GM12878 (cell line): Measurements from ENCODE around the gene YY1. TPM values are rescaled to one million over a fixed set of nuclear protein-coding genes. Genes with fewer than 3 reads are reported as not detected.

Experiments used
- ATAC-seq: fragments of 200-7000 bp; cut with Tn5 transposase; 3 replicates; pipeline ENCODE4 v1.9.1; 2020; ENCODE audit warnings: mild to moderate bottlenecking, moderate library complexity
- BruUV-seq: library from RNA; stranded (reverse); fragments of 400-500 nt; replicated peaks from 2 replicates; lab custom pipeline; 2021; lab: Mats Ljungman, UMichigan
- CTCF ChIA-PET: fragments of 300-600 bp; sonication (Branson Sonifier 250); formaldehyde crosslinking; extraction: SDS; loops from one replicate; lab custom pipeline; 2021; ENCODE audit warnings: inconsistent platforms; lab: Yijun Ruan, JAX
- POLR2A ChIA-PET: fragments of 350-600 bp; formaldehyde crosslinking; extraction: SDS; loops from one replicate; lab custom pipeline; 2021; ENCODE audit warnings: inconsistent platforms; lab: Charles Lee
- RAD21 ChIA-PET: fragments of 300-600 bp; sonication (Branson Sonifier 250); formaldehyde crosslinking; loops from one replicate; lab custom pipeline; 2023; ENCODE audit warnings: antibody characterized with exemption; ENCODE audit not compliant: unreplicated experiment; lab: Charles Lee
- SMC1A ChIA-PET: fragments of 300-600 bp; sonication (Branson Sonifier 250); formaldehyde crosslinking; loops from one replicate; lab custom pipeline; 2023; ENCODE audit not compliant: unreplicated experiment, uncharacterized antibody; lab: Charles Lee
- DNase-seq: peaks from one replicate; pipeline ENCODE4 v3.0.0-alpha.2; 2011; ENCODE audit warnings: low read depth, low spot score
- FAIRE-seq: peaks from 3 replicates; lab custom pipeline; 2011; peaks lifted over from hg19 to GRCh38; lab: Jason Lieb, UNC
- H2AFZ ChIP-seq: 2 replicates; pipeline ENCODE4 v1.6.0; 2011; ENCODE audit warnings: low read depth, low read length, control low read depth; ENCODE audit not compliant: control insufficient read depth
- H3K27ac ChIP-seq: 2 replicates; pipeline ENCODE4 v1.5.1; 2011; ENCODE audit warnings: control low read depth; ENCODE audit not compliant: control insufficient read depth, insufficient read depth
- H3K27me3 ChIP-seq, 2 experiments: replicated peaks in 1 of 2; 2 replicates each; pipeline versions ENCODE4 v1.6.0 to v1.6.1; 2011; ENCODE audit warnings: low read length in 1 of 2; ENCODE audit not compliant: control insufficient read depth in 2 of 2, insufficient read depth in 2 of 2
- H3K36me3 ChIP-seq, 2 experiments: 2 replicates each; pipeline ENCODE4 v1.5.1; 2011; ENCODE audit warnings: low read length in 1 of 2; ENCODE audit not compliant: control insufficient read depth in 2 of 2, insufficient read depth in 2 of 2
- H3K4me1 ChIP-seq: 2 replicates; pipeline ENCODE4 v1.6.1; 2011; ENCODE audit warnings: mild to moderate bottlenecking, low read length, moderate library complexity, mixed read lengths; ENCODE audit not compliant: control insufficient read depth, insufficient read depth
- H3K4me2 ChIP-seq: 2 replicates; pipeline ENCODE4 v1.6.0; 2011; ENCODE audit warnings: control low read depth; ENCODE audit not compliant: control insufficient read depth, insufficient read depth
- H3K4me3 ChIP-seq: fragments of 200-600 bp; sonication (generic); 2 replicates; pipeline ENCODE4 v1.5.1; 2016
- H3K79me2 ChIP-seq: 2 replicates; pipeline ENCODE4 v1.6.0; 2011; ENCODE audit warnings: low read length; ENCODE audit not compliant: control insufficient read depth, insufficient read depth
- H3K9ac ChIP-seq: 2 replicates; pipeline ENCODE4 v1.8.0; 2011; ENCODE audit warnings: low read length, control low read depth, mixed read lengths; ENCODE audit not compliant: control insufficient read depth, insufficient read depth
- H3K9me3 ChIP-seq: replicated peaks from 3 replicates; pipeline ENCODE4 v1.5.1; 2011; ENCODE audit warnings: mild to moderate bottlenecking, low read length; ENCODE audit not compliant: control insufficient read depth, insufficient read depth
- H4K20me1 ChIP-seq: 2 replicates; pipeline ENCODE4 v1.6.0; 2011; ENCODE audit not compliant: control insufficient read depth, insufficient read depth
- BHLHE40 ChIP-seq, 2 experiments: fragments of 450-650 bp in 1 of 2; IDR thresholded peaks; 2 replicates each; pipeline ENCODE4 v1.6.1; 2011 to 2017; ENCODE audit warnings: low read depth in 2 of 2, borderline replicate concordance in 1 of 2, improper control_type of control experiment in 1 of 2, low read length in 1 of 2, mild to moderate bottlenecking in 1 of 2
- CBFB ChIP-seq: IDR thresholded peaks from 2 replicates; pipeline ENCODE4 v1.6.1; 2016; ENCODE audit warnings: antibody characterized with exemption, low read depth
- HDGF ChIP-seq: fragments of 450-650 bp; IDR thresholded peaks from 2 replicates; pipeline ENCODE4 v1.6.1; 2016; ENCODE audit warnings: antibody characterized with exemption
- MXI1 ChIP-seq: fragments of 150-350 bp; IDR thresholded peaks from 2 replicates; pipeline ENCODE4 v1.6.1; 2011; ENCODE audit warnings: low read depth, mild to moderate bottlenecking, inconsistent platforms, low read length, improper control_type of control experiment
- PBX3 ChIP-seq: IDR thresholded peaks from 2 replicates; pipeline ENCODE4 v1.6.1; 2011; ENCODE audit warnings: mild to moderate bottlenecking, low read depth, low read length, moderate library complexity; ENCODE audit not compliant: insufficient replicate concordance
- RELB ChIP-seq: fragments of 450-650 bp; IDR thresholded peaks from 2 replicates; pipeline ENCODE4 v1.6.1; 2017; ENCODE audit warnings: low read depth, mild to moderate bottlenecking, moderate library complexity
- SMC3 ChIP-seq: IDR thresholded peaks from 2 replicates; pipeline ENCODE4 v1.6.1; 2011; ENCODE audit warnings: low read length, improper control_type of control experiment, borderline replicate concordance
- WGBS: methylation state at CpG from one replicate; pipeline ENCODE4 v1.1.6; 2016; ENCODE audit warnings: low lambda C conversion rate; ENCODE audit not compliant: insufficient replicate concordance, insufficient coverage; ENCODE audit errors: missing lambda C conversion rate; 5-methylcytosine and 5-hydroxymethylcytosine counted together
- in situ Hi-C: fragments of 300-500 bp; cut with MboI; formaldehyde crosslinking; loops from 9 replicates; pipeline ENCODE4 v1.14.3; 2018; ENCODE audit warnings: mixed read lengths
- intact Hi-C: fragments of 100-400 bp; cut with micrococcal nuclease; formaldehyde crosslinking; loops from one replicate; pipeline ENCODE4 v1.14.2; 2022; ENCODE audit not compliant: unreplicated experiment
- polyA plus RNA-seq, 11 experiments: library from polyadenylated mRNA; depleted of rRNA in 4 of 11; unstranded in 6 of 11; stranded (reverse) in 5 of 11; fragments of >200 nt; fragmentation: Nextera tagmentation in 4 of 11; fragmentation: Illumina TruSeq in 1 of 11; extraction: Ambion mirVana in 4 of 11; extraction: Trizol in 1 of 11; gene quantifications; 1 replicate in 1 of 11; 2 replicates in 10 of 11; pipeline versions ENCODE4 v1.2.1 to v1.2.3, GENCODE V29; 2011 to 2016; ENCODE audit warnings: inconsistent platforms in 2 of 11, missing spikeins in 2 of 11, low read depth in 1 of 11
- total RNA-seq, 4 experiments: library from RNA; depleted of rRNA in 3 of 4; stranded (reverse); fragments of >200 nt in 3 of 4; fragmentation: Illumina TruSeq in 1 of 4; extraction: Trizol in 1 of 4; gene quantifications; 2 replicates each; pipeline versions ENCODE4 v1.2.1 to v1.2.3, GENCODE V29; 2013 to 2021
- TF ChIP-seq, protein P1 (sequence below): fragments of 450-650 bp; formaldehyde crosslinking; IDR thresholded peaks from 2 replicates; pipeline ENCODE4 v1.4.0; 2022; ENCODE audit warnings: mild to moderate bottlenecking, moderate library complexity
- TF ChIP-seq, protein P2 (sequence below): IDR thresholded peaks from 2 replicates; pipeline ENCODE4 v1.6.1; 2011; ENCODE audit warnings: borderline replicate concordance, low read depth, mild to moderate bottlenecking, moderate library complexity, mixed read lengths, low read length; ENCODE audit not compliant: insufficient read depth; ENCODE audit errors: extremely low read length
- TF ChIP-seq, protein P3 (sequence below): fragments of 450-650 bp; IDR thresholded peaks from 2 replicates; pipeline ENCODE4 v1.6.1; 2016; ENCODE audit warnings: mild to moderate bottlenecking

Gene YY1
- total and polyA plus RNA-seq, 10 of the 15 experiments (the other 5 are each of a cell fraction or from before 2014, with no cell fraction given): 23.7 to 74.0 (median 39.9) TPM

DNA sequence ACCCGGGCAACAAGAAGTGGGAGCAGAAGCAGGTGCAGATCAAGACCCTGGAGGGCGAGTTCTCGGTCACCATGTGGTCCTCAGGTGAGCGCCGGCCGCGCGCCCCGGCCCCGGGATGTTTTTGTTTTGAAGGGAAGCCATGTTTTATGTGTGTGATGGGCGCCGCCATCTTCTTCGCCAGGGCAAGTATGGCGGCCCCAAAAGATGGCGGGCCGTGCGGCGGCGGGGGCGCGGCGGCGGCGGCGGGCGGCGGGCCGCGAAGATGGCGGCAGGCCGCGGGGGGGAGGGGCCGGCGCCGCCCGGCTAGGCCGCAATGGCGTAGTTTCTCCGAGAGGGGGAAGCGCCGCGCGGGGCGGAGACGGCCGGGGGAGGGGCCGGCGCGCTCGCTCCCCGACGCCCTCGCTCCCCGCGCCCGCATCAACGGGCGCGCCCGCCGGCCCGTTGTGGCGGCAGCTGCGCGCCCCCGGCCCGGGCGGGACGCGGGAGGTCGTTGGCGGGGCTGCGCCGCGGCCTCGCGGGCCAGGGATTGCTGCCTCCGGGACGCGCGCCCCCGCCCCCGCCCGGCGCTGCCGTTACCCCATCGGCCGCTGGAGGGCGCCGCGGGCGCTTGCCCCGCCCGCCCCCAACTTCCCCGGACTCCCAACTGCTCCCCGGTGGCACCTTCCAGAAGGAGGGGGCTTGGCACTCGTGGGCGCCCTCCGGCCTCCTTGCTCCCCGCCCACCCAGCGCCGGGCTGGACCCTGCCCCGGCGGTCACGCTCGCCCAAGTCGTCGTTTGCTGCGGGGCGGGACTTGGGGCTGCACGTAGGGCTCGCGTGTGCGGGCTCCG is 1.1 kb downstream of the YY1 start (continued):
- TF ChIP-seq CBFB (no peak), BHLHE40 (IDR thresholded peaks at IDR 0.05; ENCODE audit: borderline replicate concordance in 1 of 2, low read depth in 2 of 2, low read length in 1 of 2) (peak; percentile 35 to 73; a peak in 2 of 4 replicates), PBX3 (no peak)
- TF ChIP-seq, protein P1, sequence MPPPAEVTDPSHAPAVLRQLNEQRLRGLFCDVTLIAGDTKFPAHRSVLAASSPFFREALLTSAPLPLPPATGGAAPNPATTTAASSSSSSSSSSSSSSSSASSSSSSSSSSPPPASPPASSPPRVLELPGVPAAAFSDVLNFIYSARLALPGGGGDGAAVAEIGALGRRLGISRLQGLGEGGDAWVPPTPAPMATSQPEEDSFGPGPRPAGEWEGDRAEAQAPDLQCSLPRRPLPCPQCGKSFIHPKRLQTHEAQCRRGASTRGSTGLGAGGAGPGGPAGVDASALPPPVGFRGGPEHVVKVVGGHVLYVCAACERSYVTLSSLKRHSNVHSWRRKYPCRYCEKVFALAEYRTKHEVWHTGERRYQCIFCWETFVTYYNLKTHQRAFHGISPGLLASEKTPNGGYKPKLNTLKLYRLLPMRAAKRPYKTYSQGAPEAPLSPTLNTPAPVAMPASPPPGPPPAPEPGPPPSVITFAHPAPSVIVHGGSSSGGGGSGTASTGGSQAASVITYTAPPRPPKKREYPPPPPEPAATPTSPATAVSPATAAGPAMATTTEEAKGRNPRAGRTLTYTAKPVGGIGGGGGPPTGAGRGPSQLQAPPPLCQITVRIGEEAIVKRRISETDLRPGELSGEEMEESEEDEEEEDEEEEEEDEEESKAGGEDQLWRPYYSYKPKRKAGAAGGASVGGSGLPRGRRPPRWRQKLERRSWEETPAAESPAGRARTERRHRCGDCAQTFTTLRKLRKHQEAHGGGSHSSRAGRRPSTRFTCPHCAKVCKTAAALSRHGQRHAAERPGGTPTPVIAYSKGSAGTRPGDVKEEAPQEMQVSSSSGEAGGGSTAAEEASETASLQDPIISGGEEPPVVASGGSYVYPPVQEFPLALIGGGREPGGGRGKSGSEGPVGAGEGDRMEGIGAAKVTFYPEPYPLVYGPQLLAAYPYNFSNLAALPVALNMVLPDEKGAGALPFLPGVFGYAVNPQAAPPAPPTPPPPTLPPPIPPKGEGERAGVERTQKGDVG (CRISPR knock-in tag): no peak; the same call in 1 of the 2 replicates

DNA sequence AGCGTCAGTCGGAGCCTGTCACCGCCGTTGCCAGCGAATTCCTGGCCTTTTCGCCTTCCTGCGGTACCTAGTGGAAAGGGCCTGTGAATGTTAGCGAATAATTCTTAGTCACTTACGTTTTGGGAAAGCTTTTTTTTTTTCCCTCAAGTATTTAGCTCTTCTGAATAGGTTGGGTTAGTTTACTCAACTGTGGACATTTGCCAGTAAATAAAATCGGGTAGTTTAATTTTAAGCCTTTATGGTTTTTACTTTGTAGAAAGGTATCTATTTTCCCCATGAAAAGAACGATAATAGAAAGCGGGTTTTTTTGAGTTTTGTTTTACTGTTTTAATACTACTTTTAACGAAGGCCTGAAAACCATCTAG is 1.7 kb downstream of the YY1 start:
- peak; percentile 7 for FAIRE-seq
- H3K4me2 ChIP-seq: peak overlapping the region; percentile 48; the same call in 1 of the 2 replicates
- no peaks in the 10 kb centered on the region for H3K27me3 ChIP-seq
- RAD21 ChIA-PET: interaction anchor here (1.0 to 1.7 kb wide), 10 partner anchors 11 to 49 kb away, joined by 3 to 7 read pairs (median 4); no protein-coding TSS in a partner anchor
- H3K4me3 ChIP-seq: peak overlapping the region; percentile 76
- in situ Hi-C loops (no loop called here), intact Hi-C loops (loop anchor here (2.0 kb wide), 2 partner anchors 16 to 48 kb away; no protein-coding TSS in a partner anchor)
- no peaks in the 10 kb centered on the region for H3K36me3 ChIP-seq
- peaks cover 86% of the 10 kb centered on the region for H3K79me2 ChIP-seq
- CTCF ChIA-PET: interaction anchor here (1.0 to 2.7 kb wide), 23 partner anchors 8 to 199 kb away, joined by 3 to 14 read pairs (median 4); partner anchors contain the start of gene WDR25
- under 1% methylated on average over 13 of the region's 13 CpGs for WGBS
- H3K9me3 ChIP-seq: no peaks in the 10 kb centered on the region
- no peak for ATAC-seq
- no peaks in the 10 kb centered on the region for H3K4me1 ChIP-seq
- BruUV-seq: no TSS peak
- no peak for DNase-seq
- POLR2A ChIA-PET: interaction anchor here (1.0 to 1.7 kb wide), 5 partner anchors 19 to 172 kb away, joined by 3 to 9 read pairs (median 4); a partner anchor contains a TSS
- SMC1A ChIA-PET: interaction anchor here (0.8 to 2.0 kb wide), 13 partner anchors 8 to 168 kb away, joined by 3 to 14 read pairs (median 5); a partner anchor contains a TSS
- H3K9ac ChIP-seq: peak overlapping the region; percentile 79
- no peak overlapping the region for H2AFZ ChIP-seq
- H4K20me1 ChIP-seq: no peaks in the 10 kb centered on the region
- H3K27ac ChIP-seq: peak overlapping the region; percentile 41
- TF ChIP-seq MXI1 (0 out of 2 replicates have a peak, but pooled peaks have one; percentile 8), HDGF (0 out of 2 replicates have a peak, but pooled peaks have one; percentile 0), SMC3 (no peak), RELB (peak; percentile 53; the same call in 1 of the 2 replicates)
- TF ChIP-seq, protein P2, sequence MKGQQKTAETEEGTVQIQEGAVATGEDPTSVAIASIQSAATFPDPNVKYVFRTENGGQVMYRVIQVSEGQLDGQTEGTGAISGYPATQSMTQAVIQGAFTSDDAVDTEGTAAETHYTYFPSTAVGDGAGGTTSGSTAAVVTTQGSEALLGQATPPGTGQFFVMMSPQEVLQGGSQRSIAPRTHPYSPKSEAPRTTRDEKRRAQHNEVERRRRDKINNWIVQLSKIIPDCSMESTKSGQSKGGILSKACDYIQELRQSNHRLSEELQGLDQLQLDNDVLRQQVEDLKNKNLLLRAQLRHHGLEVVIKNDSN: no peak
- TF ChIP-seq, protein P3, sequence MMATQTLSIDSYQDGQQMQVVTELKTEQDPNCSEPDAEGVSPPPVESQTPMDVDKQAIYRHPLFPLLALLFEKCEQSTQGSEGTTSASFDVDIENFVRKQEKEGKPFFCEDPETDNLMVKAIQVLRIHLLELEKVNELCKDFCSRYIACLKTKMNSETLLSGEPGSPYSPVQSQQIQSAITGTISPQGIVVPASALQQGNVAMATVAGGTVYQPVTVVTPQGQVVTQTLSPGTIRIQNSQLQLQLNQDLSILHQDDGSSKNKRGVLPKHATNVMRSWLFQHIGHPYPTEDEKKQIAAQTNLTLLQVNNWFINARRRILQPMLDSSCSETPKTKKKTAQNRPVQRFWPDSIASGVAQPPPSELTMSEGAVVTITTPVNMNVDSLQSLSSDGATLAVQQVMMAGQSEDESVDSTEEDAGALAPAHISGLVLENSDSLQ: peak; percentile 31; the same call in 1 of the 2 replicates
